ENCODE results near the gene PAX8. TPM values are rescaled to one million over a fixed set of nuclear protein-coding genes. Genes with fewer than 3 reads are reported as not detected.

Gene PAX8
- total RNA-seq, 1 experiment from 2014 or later, result 3.4 TPM

GRCh38 chr2:113209011-113209645, 69.6 kb downstream of the PAX8 start:
- Histone ChIP-seq H2AFZ (ENCODE audit: low read length) (no peak overlapping the region), H4K20me1 (ENCODE audit: low read length) (no peaks in the 10 kb centered on the region), H3K4me3 (ENCODE audit: low read length) (no peak overlapping the region), H3K27me3 (ENCODE audit: low read length) (no peaks in the 10 kb centered on the region), H3K36me3 (ENCODE audit: low read depth, low read length) (no peaks in the 10 kb centered on the region), H3K4me2 (ENCODE audit: low read length) (no peak overlapping the region), H3K4me1 (ENCODE audit: insufficient read depth, low read length) (peaks cover 22% of the 10 kb centered on the region), H3K9me3 (ENCODE audit: low read length) (no peaks in the 10 kb centered on the region), H3K79me2 (ENCODE audit: low read length) (no peaks in the 10 kb centered on the region), H3F3A (ENCODE audit: low read length, unreplicated experiment) (no peaks in the 10 kb centered on the region), H3K27ac (ENCODE audit: low read length) (no peak overlapping the region), H3K9ac (ENCODE audit: low read length) (no peak overlapping the region), H3K9me2 (replicated peaks; ENCODE audit: low read length) (no peaks in the 10 kb centered on the region)
- ChIA-PET POLR2A (ENCODE audit: unreplicated experiment) (no interaction called here), CTCF (no interaction called here)
- ATAC-seq (no peak), DNase-seq (no peak)
- BruUV-seq (replicated peaks), result no TSS peak
- TF ChIP-seq CTCF (conservative IDR thresholded peaks at IDR 0.05; ENCODE audit: low read depth, low read length) (no peak), EZH2 (IDR thresholded peaks at IDR 0.05; ENCODE audit: low read length, unreplicated experiment) (no peak), EZH2phosphoT487 (IDR thresholded peaks at IDR 0.05; ENCODE audit: borderline replicate concordance, low read length) (no peak)
- intact Hi-C loops (cut with micrococcal nuclease), result no loop called here

- intact Hi-C loops (cut with micrococcal nuclease), result no loop called here
- H3K9me3 ChIP-seq (ENCODE audit: low read length), result no peaks in the 10 kb centered on the region
- H3K4me2 ChIP-seq (ENCODE audit: low read length), result no peak overlapping the region
- H3K79me2 ChIP-seq (ENCODE audit: low read length), result no peaks in the 10 kb centered on the region
- no peaks in the 10 kb centered on the region for H4K20me1 ChIP-seq (ENCODE audit: low read length)
- H3K36me3 ChIP-seq (ENCODE audit: low read depth, low read length), result no peaks in the 10 kb centered on the region
- no peak overlapping the region for H3K4me3 ChIP-seq (ENCODE audit: low read length)
- H3K27ac ChIP-seq (ENCODE audit: low read length), result no peak overlapping the region
- ChIA-PET POLR2A (ENCODE audit: unreplicated experiment) (no interaction called here), CTCF (no interaction called here)
- no peak overlapping the region for H2AFZ ChIP-seq (ENCODE audit: low read length)
- ATAC-seq (no peak), DNase-seq (no peak)
- no peaks in the 10 kb centered on the region for H3F3A ChIP-seq (ENCODE audit: low read length, unreplicated experiment)
- TF ChIP-seq EZH2phosphoT487 (IDR thresholded peaks at IDR 0.05; ENCODE audit: borderline replicate concordance, low read length) (no peak), EZH2 (IDR thresholded peaks at IDR 0.05; ENCODE audit: low read length, unreplicated experiment) (no peak), CTCF (conservative IDR thresholded peaks at IDR 0.05; ENCODE audit: low read depth, low read length) (no peak)
- H3K9me2 ChIP-seq (replicated peaks; ENCODE audit: low read length), result no peaks in the 10 kb centered on the region
- H3K27me3 ChIP-seq (ENCODE audit: low read length), result no peaks in the 10 kb centered on the region
- no TSS peak for BruUV-seq (replicated peaks)
- no peak overlapping the region for H3K9ac ChIP-seq (ENCODE audit: low read length)
- H3K4me1 ChIP-seq (ENCODE audit: insufficient read depth, low read length), result peaks cover 24% of the 10 kb centered on the region
Measured at GRCh38 chr2:113208396-113208795, 70.3 kb downstream of the PAX8 start.

GRCh38 chr2:113207021-113207420, 71.7 kb downstream of the PAX8 start:
- no peaks in the 10 kb centered on the region for H3K79me2 ChIP-seq (ENCODE audit: low read length)
- no peaks in the 10 kb centered on the region for H3K36me3 ChIP-seq (ENCODE audit: low read depth, low read length)
- CTCF ChIA-PET, result interaction anchor here (0.6 kb wide), 1 partner anchor 69 kb away, joined by 5 read pairs; no protein-coding TSS in a partner anchor
- no peak for DNase-seq
- BruUV-seq (replicated peaks), result no TSS peak
- H3K4me1 ChIP-seq (ENCODE audit: insufficient read depth, low read length), result peaks cover 24% of the 10 kb centered on the region
- no peaks in the 10 kb centered on the region for H4K20me1 ChIP-seq (ENCODE audit: low read length)
- POLR2A ChIA-PET (ENCODE audit: unreplicated experiment), result no interaction called here
- H3K4me2 ChIP-seq (ENCODE audit: low read length), result no peak overlapping the region
- no peak overlapping the region for H2AFZ ChIP-seq (ENCODE audit: low read length)
- TF ChIP-seq EZH2phosphoT487 (IDR thresholded peaks at IDR 0.05; ENCODE audit: borderline replicate concordance, low read length) (no peak), EZH2 (IDR thresholded peaks at IDR 0.05; ENCODE audit: low read length, unreplicated experiment) (no peak), CTCF (conservative IDR thresholded peaks at IDR 0.05; ENCODE audit: low read depth, low read length) (no peak)
- H3K4me3 ChIP-seq (ENCODE audit: low read length), result no peak overlapping the region
- no peaks in the 10 kb centered on the region for H3K9me3 ChIP-seq (ENCODE audit: low read length)
- H3F3A ChIP-seq (ENCODE audit: low read length, unreplicated experiment), result no peaks in the 10 kb centered on the region
- H3K27ac ChIP-seq (ENCODE audit: low read length), result no peak overlapping the region
- no peak for ATAC-seq
- no peak overlapping the region for H3K9ac ChIP-seq (ENCODE audit: low read length)
- H3K9me2 ChIP-seq (replicated peaks; ENCODE audit: low read length), result no peaks in the 10 kb centered on the region
- intact Hi-C loops (cut with micrococcal nuclease), result no loop called here
- no peaks in the 10 kb centered on the region for H3K27me3 ChIP-seq (ENCODE audit: low read length)
